ENCODE results near the gene C17orf113.
A peak's percentile ranks its signal among the peaks of the same experiment; 100 is the strongest.

The C17orf113 gene

DNA sequence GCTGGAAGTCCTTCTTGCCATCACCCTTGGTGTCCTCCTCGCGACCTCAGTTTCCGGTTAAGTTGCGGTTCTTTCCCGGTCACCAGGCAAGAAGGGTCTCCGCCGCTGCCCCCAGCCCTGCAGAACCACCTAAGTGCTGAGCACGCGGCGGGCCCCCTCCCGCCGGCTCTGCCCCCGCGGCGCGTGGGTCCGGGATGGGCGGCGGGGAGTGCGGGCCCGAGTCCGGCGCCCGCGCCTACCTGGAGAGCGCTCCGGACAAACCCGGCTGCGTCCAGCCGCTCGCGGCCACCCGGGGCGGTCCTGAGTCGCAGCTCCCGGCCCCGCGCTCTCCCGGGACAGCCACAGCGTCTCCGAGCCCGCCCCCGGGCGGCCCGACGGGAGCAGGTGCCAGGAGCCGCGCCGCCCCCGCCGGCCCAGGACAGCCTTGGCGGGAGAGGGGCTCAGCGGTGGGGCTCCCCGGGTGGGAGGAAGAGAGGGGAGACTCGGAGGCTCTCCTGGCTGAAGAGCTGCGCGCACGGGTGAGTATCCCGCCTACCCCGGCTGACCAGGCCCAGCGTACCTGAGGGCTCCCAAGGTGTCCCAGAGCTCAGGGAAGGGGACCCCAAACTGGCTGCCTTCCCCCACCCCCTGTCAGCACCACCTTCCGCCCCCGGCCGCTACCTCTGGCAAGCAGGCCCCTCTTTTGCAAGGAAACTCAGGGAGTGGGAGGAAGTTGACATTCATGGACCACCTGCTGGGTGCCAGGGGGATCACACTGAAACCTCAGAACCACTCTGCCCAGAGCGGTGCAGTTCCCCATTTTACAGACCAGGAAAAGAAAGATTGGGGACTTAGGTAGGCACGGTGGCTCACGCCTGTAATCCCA lies 22.2 kb upstream of the C17orf113 start:
- DNase-seq: no peak

- DNase-seq: no peak
Measured at GRCh38 chr17:42071810-42072209, 21.4 kb upstream of the C17orf113 start.

DNA sequence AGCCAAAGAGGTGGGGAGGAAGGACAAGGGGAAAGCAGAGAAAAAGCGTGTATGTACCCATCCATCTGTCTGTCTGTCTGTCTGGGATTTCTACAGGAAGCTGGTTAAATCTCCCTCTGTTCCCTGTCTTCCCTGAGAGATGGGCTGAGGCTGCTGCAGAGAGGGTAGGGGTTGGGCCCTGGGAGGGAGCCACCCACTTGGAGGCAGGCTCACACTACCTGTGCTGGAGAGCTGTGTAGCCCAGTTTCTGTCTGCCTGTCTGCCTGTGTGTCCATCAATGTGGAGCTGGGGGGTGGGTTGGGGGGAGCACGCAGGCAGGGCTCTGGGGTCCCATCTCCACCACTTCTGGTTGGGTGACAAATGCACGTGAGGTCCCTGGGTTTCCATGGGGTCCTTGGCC lies 18.6 kb upstream of the C17orf113 start:
- no peak for DNase-seq

DNA sequence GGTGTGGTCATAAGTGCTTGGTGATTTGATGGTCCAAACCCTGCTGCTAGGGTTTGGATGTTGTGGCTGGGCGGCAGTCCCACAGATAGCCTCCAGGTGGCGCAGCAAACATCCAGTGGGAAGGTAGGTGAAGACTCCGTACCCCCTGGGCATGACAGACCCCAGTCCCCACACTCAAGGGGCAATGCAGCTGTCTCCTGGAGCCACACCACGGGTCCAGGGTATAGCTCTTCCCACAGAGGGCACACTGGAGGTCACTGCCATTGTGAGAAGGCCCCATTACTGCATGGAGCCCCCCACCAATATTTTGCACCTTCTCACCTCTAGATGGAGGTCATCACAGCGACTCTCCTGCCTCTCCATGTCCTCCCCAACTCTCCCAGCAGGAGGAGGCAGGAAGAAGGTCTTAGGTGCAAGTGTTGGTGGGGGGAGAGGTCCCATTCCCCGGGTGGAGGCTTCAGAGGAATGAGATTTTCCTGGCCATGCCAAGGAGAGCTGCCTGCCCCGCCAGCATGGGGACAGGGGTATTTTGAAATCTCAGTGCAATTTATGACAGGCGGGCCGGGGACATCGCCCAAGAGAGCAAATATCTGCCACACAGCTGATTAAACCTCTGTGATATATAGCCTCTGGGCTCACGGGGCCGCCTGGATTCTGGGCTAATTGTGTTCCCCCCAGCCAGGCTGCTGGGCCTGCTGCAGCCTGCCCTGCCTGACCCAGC lies 17.1 kb upstream of the C17orf113 start:
- peak; percentile 21 for DNase-seq

DNA sequence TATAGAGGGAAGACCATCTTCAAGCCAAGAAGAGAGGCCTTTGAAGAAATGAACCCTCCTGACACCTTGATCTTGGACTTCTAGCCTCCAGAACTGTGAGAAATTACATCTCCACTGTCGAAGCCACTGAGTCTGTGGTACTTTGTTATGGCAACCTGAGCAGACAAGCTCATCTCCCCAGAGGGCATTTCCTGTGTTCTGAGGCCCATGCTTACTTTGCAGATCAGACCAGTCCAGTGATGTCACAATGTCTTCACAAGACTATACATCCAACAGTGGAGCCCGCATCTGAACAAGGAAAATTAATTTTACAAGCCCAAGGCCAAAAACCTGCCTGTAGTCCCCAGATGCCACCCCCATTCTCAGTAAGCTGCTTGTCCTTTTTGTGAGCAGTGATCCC lies 14.8 kb upstream of the C17orf113 start:
- DNase-seq: no peak

- DNase-seq: no peak
Measured at GRCh38 chr17:42062681-42063080, 12.3 kb upstream of the C17orf113 start.

DNA sequence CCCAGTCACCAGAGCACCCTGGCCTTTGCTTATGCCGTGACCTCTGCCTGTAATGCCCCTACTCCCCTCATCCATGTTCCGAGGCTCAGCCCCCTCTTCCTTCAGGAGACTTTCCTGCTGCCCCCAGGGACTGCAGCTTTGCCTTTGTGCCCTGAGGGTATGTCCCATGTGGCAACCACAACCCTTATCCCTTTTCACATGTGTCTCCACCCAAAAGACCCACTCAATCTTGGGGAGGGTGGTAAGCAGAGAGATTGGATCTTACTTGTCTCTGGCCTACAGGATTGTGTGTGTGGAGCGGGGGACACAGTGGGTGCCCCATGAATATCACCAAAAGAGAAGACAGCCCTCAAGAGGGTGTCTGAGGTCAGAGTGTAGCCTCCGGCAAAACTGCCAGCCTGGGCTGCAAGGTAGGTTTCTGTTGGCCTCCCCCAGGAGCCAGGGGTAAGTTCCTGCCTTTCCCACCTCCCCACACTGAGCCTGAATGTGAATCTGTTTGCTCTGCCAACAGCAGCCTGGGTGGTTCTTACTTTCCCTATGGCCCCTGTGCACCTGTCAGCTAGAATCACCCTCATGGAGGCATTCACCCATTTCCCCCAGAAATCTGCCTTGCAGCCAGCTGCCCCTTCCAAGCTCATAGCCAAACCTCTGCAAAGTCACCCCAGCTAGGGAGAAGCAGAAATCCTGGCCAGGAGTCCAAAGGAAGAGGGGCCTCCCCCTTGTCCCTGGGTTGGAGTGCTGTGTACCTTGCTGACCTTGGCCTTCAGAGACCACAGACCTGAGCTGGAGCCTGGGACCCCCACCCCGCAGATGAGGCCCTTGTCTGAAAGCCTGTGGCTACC lies 11.5 kb upstream of the C17orf113 start:
- DNase-seq: no peak

GRCh38 chr17:42060231-42060630 lies 9.8 kb upstream of the C17orf113 start:
- no peak for DNase-seq

GRCh38 chr17:42059815-42060214 lies 9.4 kb upstream of the C17orf113 start:
- DNase-seq: no peak

DNA sequence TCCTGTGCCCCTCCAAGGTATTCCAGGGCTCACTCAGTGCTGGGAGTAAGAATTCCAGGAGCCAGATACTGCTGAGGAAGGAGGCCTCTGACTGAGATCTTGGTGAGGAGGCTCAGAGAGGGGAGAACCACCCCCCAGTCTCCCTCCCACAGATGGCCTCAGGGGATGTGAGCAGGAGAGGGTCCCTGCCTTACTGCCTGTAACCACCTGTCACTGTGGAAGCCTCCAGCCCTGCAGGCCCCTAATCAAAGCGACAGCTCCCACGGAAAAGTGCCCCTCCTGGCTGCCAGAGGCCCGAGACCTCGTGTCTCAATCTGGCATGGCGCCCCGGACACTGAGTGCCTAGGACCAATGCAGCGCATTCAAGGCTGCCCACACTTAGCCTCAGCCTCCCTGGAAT lies 7.7 kb upstream of the C17orf113 start:
- DNase-seq: no peak

- no peak for DNase-seq
Measured at GRCh38 chr17:42056635-42057034, 6.2 kb upstream of the C17orf113 start.

- no peak for DNase-seq
Measured at GRCh38 chr17:42055496-42055895, 5.1 kb upstream of the C17orf113 start.

DNA sequence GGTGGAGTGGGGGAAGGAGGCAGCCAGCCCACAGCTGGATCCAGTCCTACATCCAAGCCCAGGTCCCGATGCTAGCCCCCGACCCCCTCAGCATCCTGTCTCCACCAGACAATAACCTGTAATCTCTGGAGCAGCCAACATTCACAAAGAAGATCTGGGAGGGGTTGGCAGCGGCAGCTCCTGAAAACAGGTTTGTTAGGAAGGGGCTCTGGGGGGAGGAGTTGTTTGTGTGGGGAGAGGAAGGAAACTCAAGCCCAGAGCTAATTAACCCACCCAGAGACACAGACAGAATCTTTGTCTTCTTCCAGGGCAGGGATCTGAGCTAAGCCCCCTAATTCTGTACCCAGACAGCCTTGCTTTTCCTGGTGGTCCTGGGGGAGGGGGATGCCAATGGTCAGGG lies 4.6 kb upstream of the C17orf113 start:
- DNase-seq: no peak

DNA sequence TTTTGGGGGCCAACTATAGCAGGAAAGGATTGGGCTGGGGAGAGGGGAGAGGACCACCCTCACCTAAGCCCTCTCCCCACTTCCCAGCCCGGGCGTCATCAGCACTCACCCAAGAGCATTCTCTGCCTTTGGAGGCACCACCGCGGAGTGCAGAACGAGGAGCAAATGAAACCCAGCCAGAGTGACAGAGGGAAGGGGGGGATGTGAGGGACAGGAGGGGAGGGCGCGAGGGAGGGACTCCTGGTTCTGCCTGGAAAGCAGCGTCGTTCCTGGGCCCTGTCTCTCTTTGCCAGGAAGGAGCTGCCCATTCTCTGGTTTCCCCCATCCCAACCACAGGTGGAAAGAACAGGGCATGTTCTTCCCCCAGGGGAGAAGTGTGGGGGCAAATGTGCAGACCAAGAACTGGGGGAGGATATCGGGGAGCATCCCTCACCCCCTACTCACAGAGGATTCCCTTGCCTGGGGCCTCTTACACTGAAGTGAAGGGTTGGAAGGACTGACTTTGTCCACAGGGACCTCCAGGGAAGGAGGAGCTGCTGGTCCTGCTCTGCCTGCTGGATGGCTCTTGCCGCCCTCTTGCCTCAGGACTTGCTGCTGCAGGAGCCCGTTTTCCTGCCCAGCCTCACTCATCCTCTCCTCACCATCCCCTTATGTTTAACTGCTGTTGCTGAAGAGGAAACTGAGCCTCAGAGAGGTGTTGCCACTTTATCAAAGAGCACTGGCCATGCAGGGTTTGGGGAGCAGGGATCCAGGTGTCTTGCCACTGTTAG lies 3.5 kb upstream of the C17orf113 start:
- DNase-seq: no peak

DNA sequence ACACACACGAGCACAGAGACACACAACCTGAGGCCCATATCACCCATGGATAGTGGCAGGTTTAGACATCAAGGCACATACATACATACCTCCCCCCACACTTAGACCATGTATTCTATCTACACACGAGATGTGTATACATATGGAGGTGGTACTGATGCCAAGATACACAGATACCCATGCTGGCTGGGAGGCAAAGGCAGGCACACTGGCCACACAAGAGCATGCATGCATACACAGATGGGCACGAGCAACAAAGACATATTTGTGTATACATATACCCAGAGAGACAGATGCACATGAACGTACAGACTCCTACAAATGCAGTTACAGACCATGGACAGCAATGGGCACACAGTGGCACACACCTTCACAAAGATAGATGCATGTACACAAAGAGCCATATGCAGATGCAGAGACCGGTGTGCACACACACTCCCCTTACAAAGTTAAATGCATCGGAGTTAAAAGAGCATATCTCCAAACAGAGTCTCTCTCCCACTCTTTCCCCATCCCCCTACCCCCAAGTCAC lies 2.0 kb upstream of the C17orf113 start:
- DNase-seq: no peak

- no peak for DNase-seq
Measured at GRCh38 chr17:42051645-42052044, 1.2 kb upstream of the C17orf113 start.

DNA sequence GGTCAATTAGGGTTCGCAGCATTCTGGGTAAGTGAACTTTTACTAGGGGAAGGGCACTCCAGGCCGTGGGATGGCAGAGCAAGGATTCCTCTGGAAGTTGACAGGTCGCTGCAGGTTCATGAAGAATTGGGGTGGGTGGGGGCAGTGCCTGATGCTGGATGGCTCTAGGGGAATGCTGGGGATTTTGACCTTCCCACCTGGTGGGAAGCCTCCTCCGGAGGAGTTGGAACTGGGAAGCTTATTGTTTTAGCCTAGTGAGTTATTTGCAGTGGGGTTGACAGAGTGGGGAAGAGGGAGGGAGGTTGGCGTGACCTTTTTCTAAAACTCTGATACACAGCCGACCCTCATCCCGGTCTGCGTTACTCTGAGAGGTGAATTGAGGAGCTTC lies 606 bp upstream of the C17orf113 start:
- no peak for DNase-seq

DNA sequence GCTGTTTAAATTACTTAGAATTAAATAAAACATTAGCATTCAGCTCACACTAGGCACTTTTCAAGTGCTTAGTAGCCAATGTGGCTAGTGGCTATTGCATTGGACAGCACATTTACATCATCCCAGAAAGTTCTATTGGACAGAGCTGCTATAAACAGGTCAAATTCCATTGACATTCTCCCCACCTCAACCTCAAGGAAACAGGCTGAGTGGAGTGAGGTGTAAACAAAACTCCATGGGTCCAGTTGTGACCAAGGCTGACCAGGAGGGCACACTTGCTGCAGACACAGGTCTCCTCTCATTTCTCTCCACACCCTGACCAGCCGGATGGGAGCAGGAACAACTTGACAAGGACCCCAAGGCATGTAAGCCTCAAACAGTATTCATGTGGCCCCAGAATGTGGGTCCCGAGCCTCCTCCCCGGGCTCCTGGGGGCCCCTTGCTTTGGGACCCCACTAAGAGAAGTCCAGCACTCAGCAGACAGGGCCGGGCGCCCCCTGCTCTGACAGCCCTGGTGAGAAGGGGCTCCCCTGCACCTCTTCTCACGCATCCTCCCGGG lies 488 bp downstream of the C17orf113 start:
- DNase-seq: no peak

GRCh38 chr17:42047343-42047742 lies 3.1 kb downstream of the C17orf113 start:
- DNase-seq: no peak

GRCh38 chr17:42045719-42046118 lies 4.7 kb downstream of the C17orf113 start:
- no peak for DNase-seq

GRCh38 chr17:42042598-42043319 lies 7.6 kb downstream of the C17orf113 start:
- no peak for DNase-seq
